22Rv1 (cell line): ENCODE data around the gene SNF8.

Source experiments
- ZFX ChIP-seq: fragments of 450-650 bp; IDR thresholded peaks from 2 replicates; pipeline ENCODE4 v1.6.1; 2017; ENCODE audit warnings: antibody characterized with exemption, borderline replicate concordance
- TF ChIP-seq, protein P1 (sequence below): fragments of 450-650 bp; IDR thresholded peaks from 2 replicates; pipeline ENCODE4 v1.5.1; 2017; ENCODE audit warnings: mild to moderate bottlenecking

DNA sequence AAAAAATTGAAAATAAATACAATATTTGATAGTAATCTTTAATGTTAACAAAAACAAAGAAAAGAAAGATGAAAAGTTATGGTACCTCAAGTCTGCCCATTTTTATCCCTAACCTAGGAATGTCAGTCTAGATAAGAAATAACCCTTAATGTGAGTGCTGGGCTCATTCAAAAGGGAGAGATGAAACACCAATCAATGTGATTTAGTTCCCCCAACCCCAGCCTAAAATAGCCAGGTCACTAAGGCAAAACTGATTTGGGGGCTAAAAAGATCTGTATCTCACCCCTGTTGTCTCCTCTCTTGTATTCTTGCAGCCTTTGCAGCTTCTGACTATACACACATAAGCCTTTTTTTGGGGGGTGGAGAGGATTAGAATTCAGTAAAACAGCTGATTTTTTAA is 49.3 kb upstream of the SNF8 start:
- TF ChIP-seq, protein P1, sequence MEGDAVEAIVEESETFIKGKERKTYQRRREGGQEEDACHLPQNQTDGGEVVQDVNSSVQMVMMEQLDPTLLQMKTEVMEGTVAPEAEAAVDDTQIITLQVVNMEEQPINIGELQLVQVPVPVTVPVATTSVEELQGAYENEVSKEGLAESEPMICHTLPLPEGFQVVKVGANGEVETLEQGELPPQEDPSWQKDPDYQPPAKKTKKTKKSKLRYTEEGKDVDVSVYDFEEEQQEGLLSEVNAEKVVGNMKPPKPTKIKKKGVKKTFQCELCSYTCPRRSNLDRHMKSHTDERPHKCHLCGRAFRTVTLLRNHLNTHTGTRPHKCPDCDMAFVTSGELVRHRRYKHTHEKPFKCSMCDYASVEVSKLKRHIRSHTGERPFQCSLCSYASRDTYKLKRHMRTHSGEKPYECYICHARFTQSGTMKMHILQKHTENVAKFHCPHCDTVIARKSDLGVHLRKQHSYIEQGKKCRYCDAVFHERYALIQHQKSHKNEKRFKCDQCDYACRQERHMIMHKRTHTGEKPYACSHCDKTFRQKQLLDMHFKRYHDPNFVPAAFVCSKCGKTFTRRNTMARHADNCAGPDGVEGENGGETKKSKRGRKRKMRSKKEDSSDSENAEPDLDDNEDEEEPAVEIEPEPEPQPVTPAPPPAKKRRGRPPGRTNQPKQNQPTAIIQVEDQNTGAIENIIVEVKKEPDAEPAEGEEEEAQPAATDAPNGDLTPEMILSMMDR: no peak
- no peak for TF ChIP-seq ZFX
